Activated T-helper 1 cell treated with anti-CD3 and anti-CD28 coated beads, Interleukin-2, amount 50 U/mL, for 16 hours (primary cell): ENCODE measurements around the gene INPP4B.
"Not testable (repeated sequence)": the region's sequence is repeated elsewhere in the genome, so short reads cannot be mapped to it uniquely, and the experiment has no call there.

Experiments
- DNase-seq, 2 donors: peaks; one replicate each; pipeline ENCODE4 v3.0.0-alpha.2; 2020; ENCODE audit warnings: low read depth in 1 of 2, low spot score in 1 of 2

The INPP4B gene

GRCh38 chr4:142100941-142101340, 745.2 kb downstream of the INPP4B start:
- DNase-seq = no peak

- DNase-seq = no peak
Observed at GRCh38 chr4:142098900-142099545, 747.1 kb downstream of the INPP4B start.

DNA sequence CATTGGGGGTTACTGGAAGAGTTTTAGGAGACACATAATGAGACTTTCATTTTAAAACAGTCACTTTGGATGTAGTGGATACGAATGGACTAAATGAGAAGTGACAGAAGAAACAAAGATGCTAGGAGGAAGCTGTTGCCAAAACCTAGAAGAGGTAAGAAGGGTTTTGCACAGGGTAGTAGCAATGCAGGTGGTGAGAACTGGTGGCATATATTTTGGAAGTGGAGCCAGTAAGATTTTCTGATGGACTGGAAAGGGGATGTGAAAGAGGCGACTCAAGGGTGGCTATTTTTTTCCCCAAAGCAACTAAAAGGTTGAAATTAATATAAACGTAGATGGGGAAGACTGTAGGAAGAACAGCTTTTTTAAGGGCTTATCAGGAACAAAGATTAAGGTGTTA, 747.7 kb downstream of the INPP4B start:
- DNase-seq = no peak

DNA sequence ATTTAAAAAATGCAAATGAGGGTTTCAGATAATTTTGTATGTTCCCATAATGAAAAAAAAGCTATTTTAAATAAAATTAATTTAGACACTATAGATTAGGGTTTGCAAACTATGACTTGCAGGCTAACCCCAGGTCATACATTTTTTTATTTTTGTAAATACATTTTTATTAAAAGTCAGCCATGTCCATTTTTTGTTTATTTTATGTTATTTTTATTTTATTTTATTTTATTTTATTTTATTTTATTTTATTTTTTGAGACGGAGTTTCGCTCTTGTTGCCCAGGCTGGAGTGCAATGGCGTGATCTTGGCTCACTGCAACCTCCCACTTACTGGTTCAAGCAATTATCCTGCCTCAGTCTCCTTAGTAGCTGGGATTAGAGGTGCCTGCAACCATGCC, 749.1 kb downstream of the INPP4B start:
- DNase-seq = no peak

- DNase-seq = no peak
Observed at GRCh38 chr4:142095886-142096605, 750.1 kb downstream of the INPP4B start.

- no peak for DNase-seq
Observed at GRCh38 chr4:142092941-142093340, 753.2 kb downstream of the INPP4B start.

DNA sequence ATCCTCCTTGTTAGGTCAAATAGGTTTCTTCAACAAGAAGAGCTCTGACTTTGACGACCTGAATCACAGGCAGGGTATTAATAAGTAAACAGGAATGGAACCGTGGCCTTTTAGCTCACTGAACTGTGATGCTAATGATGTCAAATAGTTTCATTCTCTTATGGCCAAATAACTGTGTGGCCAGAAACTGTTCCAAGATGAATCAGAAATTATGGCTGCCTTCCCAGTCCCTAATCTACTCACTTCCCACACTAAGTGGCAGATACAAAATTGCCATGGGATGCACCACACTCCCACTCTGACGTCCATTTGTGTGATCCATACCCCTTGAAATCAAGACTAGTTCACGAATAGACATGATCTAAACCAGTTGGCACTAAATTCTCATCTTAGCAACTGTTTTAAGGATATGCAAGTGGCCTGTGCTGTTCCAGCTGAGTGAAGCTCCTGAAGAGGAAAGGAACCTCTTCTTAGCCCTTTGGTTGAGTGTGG, 754.4 kb downstream of the INPP4B start:
- no peak for DNase-seq

- DNase-seq = no peak
Observed at GRCh38 chr4:142091085-142091513, 755.0 kb downstream of the INPP4B start.

DNA sequence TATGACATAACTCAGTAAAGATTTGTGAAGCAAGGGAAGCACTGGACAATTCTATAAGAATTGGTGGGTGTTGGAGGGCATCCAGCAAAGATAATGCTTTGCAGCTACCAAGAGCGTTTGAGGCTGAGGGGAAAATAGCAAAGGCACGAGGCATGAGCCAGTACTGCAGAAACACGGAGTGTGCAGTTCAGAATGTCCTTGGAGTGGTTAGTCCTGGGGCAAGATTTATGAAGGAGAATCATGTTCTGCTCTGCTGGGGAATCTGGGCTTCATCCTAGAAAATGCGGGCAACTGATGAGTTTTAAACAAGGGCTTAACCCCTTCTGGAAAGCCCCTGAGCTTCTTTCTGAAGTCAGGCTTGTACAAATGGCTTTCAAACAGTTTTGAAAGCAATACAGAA, 757.2 kb downstream of the INPP4B start:
- no peak for DNase-seq

DNA sequence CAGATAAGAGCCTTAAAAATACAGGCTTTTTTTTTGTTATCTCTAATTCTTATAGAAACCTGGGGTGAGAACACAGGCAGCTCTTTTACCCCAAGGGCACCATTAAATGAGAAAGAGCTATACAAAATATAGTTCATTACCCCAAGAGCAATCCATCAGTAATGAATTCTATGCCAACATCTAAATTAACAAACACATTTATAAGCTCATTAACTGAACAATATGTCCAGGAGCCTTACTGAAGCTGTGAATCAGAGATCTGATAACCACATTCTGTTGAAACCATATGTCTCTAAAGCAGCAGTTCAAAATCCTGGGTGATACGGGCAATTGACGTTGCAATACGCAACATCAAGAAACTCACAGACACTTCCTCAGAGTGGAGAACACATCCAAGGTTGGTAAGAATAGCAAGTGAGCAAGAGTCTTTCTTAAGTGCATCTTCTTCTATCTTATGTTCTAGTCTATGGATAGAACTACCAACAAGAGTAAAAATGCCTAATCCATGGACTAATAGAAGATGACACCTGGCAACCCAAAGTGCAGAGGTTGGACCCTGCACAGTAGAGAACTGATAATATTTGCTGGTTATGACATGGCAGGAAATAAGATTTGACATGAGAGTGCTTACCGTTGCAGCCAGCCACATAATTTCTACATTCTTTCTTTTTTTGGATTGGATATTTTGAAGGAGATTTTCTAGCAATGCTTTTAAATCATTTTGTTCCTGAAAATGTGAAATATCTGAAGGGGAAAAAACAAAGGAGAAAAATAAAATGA, 760.4 kb downstream of the INPP4B start:
- no peak for DNase-seq

DNA sequence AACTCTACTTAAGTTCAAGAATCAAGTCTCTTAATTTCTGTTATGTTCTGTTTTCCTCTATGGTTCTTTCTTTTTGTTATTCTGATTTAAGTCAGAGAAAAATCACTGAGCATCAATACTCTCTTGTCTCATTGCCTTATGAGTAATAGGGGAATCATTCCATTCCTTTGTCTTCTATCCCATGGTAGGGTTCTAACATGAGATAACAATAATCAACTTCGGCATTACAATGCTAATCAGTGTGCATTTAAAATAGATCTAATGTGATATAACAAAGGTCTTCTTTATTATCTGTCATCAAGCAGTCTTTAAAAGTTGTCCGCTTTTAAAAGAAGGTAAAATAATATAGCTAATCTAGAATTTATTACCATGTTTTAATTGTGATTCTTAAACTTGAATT, 762.8 kb downstream of the INPP4B start:
- DNase-seq = no peak

DNA sequence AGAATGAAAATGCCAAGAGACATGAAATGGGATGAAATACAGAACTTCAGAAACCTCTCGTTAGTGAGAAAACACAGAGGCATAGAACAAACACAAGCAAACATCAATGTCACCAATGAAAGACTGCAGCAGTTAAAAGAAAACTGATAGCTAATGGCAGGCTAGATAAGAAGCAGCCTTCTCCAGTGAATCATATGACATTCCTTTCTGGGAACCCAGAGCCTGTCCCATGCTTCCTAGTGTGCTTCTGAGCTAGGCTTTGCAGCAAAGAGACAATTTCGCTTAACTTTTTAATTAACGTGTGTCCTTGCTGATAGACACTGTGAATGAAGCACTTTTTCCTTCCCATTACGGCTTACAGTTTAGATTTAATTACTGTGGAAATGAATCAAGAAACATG, 765.1 kb downstream of the INPP4B start:
- DNase-seq = no peak

DNA sequence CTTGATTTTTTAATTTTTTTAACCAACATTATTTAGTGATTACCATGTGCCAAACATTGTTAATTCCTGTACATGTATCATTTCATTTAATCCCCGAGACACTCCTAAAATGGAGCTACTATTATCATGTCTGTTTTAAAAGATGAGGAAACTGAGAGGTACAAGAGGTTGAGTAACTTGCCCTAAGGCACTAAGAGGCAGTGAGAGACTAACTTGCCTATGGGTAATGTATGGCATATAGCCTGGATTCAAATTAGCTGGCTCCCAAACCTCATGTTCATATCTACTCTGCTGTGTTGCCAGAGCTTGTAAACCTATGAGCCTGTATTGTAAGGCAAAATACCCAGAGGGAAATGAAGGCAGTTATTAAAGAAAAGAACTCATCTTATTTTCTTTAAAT, 766.1 kb downstream of the INPP4B start:
- no peak for DNase-seq

DNA sequence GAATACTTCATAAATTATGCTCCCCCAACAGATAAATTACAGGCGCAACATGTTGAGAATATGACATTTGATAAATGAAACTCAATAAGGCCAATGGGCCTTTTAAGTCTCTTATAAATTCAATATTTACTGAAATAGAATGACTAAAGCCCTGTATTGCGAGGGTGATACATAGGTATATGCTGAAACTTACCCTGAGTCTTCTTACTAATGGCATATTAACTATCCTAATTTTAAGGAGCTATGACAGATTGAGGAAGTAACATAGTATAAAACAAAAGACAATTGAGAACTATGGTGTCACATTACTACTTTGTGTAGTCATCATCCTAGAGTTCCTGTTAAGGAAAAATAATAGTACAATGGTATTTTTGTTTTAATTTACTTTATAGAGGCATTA, 769.1 kb downstream of the INPP4B start:
- DNase-seq = no peak

DNA sequence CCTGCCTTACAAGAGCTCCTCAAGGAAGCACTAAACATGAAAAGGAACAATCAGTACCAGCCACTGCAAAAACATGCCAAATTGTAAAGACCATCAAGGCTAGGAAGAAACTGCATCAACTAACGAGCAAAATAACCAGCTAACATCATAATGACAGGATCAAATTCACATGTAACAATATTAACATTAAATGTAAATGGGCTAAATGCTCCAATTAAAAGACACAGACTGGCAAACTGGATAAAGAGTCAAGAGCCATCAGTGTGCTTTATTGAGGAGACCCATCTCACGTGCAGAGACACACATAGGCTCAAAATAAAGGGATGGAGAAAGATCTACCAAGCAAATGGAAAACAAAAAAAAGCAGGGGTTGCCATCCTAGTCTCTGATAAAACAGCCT, 777.8 kb downstream of the INPP4B start:
- not testable (repeated sequence) for DNase-seq

DNA sequence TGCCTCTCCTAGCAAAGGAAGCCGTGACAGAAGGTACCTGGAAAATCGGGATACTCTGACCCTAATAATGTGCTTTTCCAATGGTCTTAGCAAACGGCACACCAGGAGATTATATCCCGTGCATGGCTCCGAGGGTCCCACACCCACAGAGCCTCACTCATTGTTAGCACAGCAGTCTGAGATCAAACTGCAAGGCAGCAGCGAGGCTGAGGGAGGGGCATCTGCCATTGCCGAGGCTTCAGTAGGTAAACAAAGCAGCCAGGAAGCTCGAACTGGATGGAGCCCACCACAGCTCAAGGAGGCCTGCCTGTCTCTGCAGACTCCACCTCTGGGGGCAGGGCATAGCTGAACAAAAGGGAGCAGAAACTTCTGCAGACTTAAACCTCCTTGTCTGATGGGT, 779.5 kb downstream of the INPP4B start:
- DNase-seq = not testable (repeated sequence)

- DNase-seq = no peak
Observed at GRCh38 chr4:142065086-142065647, 780.9 kb downstream of the INPP4B start.

DNA sequence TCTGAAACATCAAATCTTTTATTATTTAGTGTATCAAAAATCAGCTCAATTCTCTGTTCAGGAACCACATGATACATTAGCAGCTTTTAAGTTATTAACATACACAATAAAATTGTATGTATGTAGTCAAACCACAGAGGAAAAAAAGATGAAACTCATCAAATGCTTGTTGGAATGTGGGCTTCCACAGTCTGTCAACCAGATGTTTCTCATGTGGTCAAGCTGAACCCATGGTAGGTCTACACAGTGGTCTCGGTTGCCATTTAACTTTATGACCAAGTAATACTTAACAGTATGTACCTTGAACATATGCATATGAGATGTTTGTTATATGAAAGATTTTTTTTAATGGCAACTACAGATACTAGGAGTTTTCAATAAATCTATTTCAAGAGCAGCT, 781.9 kb downstream of the INPP4B start:
- no peak for DNase-seq

GRCh38 chr4:142045996-142046395, 800.1 kb downstream of the INPP4B start:
- no peak for DNase-seq

GRCh38 chr4:142044271-142044670, 801.8 kb downstream of the INPP4B start:
- no peak for DNase-seq

DNA sequence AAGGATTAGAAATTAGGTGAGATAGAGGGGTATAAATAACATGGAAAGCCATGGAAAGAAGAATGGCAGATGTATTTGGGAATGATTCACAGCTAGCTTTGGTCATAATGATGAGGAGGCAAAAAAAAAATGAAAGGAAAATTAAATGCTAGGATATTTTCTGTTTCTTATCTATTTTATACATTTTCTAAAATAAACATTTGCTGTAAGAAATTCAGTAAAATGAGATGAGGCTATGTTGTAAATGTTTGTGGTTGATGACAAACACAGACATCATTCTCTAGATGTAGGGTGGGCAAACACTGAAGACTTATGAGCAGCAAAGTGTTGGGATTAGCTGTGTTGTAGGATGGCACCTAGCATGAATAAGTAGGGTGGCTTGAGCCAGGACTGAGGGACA, 802.6 kb downstream of the INPP4B start:
- DNase-seq = no peak

GRCh38 chr4:142041788-142042187, 804.3 kb downstream of the INPP4B start:
- DNase-seq = no peak
